H1 (cell line): ENCODE results near the gene CTF1. TPM values are rescaled to one million over a fixed set of nuclear protein-coding genes. Genes with fewer than 3 reads are reported as not detected.

ENCODE experiments used
- CTCF ChIA-PET: fragments of 300-600 bp; sonication (Branson Sonifier 250); formaldehyde crosslinking; loops from one replicate; lab custom pipeline; 2021; ENCODE audit not compliant: partially characterized antibody; lab: Charles Lee
- POLR2A ChIA-PET: fragments of 300-600 bp; sonication (Branson Sonifier 250); formaldehyde crosslinking; loops from one replicate; lab custom pipeline; 2021; ENCODE audit warnings: inconsistent platforms; ENCODE audit not compliant: partially characterized antibody; lab: Charles Lee
- DNase-seq, 2 experiments: peaks; one replicate each; pipeline versions ENCODE4 v3.0.0 to v3.0.0-alpha.2; 2010 to 2022; ENCODE audit warnings: low spot score in 2 of 2, low read depth in 1 of 2, mixed read lengths in 1 of 2
- FAIRE-seq: peaks from 2 replicates; lab custom pipeline; 2011; peaks lifted over from hg19 to GRCh38; lab: Jason Lieb, UNC
- H2AFZ ChIP-seq: 2 replicates; pipeline ENCODE4 v1.8.1; 2012; ENCODE audit warnings: low read length, inconsistent platforms
- H2AK5ac ChIP-seq: 2 replicates; pipeline ENCODE4 v1.6.1; 2013; ENCODE audit warnings: low read depth, low read length
- H2BK120ac ChIP-seq: replicated peaks from 2 replicates; pipeline ENCODE3; 2013; ENCODE audit warnings: low read depth, low read length, inconsistent platforms
- H2BK12ac ChIP-seq: 2 replicates; pipeline ENCODE4 v1.6.1; 2013; ENCODE audit warnings: low read depth, low read length
- H2BK15ac ChIP-seq: 2 replicates; pipeline ENCODE4 v1.6.1; 2013; ENCODE audit warnings: low read length
- H2BK20ac ChIP-seq: 2 replicates; pipeline ENCODE4 v1.6.1; 2013; ENCODE audit warnings: low read length
- H2BK5ac ChIP-seq: 2 replicates; pipeline ENCODE4 v1.6.1; 2013; ENCODE audit warnings: low read depth, low read length
- H3K14ac ChIP-seq: 2 replicates; pipeline ENCODE4 v1.6.1; 2013; ENCODE audit warnings: inconsistent platforms; ENCODE audit not compliant: insufficient read length
- H3K18ac ChIP-seq: 2 replicates; pipeline ENCODE4 v1.6.1; 2013; ENCODE audit warnings: low read length; ENCODE audit errors: extremely low read depth
- H3K23ac ChIP-seq: 2 replicates; pipeline ENCODE4 v1.6.1; 2013; ENCODE audit warnings: inconsistent platforms; ENCODE audit not compliant: insufficient read length
- H3K23me2 ChIP-seq: 2 replicates; pipeline ENCODE4 v1.6.1; 2013; ENCODE audit warnings: low read depth, low read length
- H3K27ac ChIP-seq: 2 replicates; pipeline ENCODE4 v1.6.1; 2011; ENCODE audit warnings: low read depth, low read length, inconsistent platforms
- H3K27me3 ChIP-seq, 4 experiments: replicated peaks in 1 of 4; 1 replicate in 1 of 4; 2 replicates in 3 of 4; pipeline versions ENCODE4 v1.6.1 to v1.8.1; 2011 to 2013; ENCODE audit warnings: low read length in 3 of 4, mild to moderate bottlenecking in 3 of 4, inconsistent platforms in 2 of 4, mixed read lengths in 2 of 4, moderate library complexity in 1 of 4; ENCODE audit not compliant: control insufficient read depth in 3 of 4, insufficient read depth in 3 of 4; ENCODE audit errors: extremely low read depth in 1 of 4
- H3K36me3 ChIP-seq, 4 experiments: 2 replicates each; pipeline versions ENCODE4 v1.6.1 to v1.8.1; 2011 to 2013; ENCODE audit warnings: mild to moderate bottlenecking in 4 of 4, low read length in 3 of 4, moderate library complexity in 2 of 4, control low read depth in 1 of 4, inconsistent platforms in 1 of 4; ENCODE audit not compliant: insufficient read depth in 4 of 4, control insufficient read depth in 2 of 4
- H3K4ac ChIP-seq: replicated peaks from 2 replicates; pipeline ENCODE3; 2013; ENCODE audit warnings: low read length, low read depth, mixed read lengths, inconsistent platforms; ENCODE audit not compliant: insufficient read length
- H3K4me1 ChIP-seq, 4 experiments: replicated peaks in 1 of 4; 1 replicate in 1 of 4; 2 replicates in 3 of 4; pipeline versions ENCODE4 v1.6.1 to v1.8.1; 2011 to 2013; ENCODE audit warnings: low read length in 3 of 4, inconsistent platforms in 2 of 4, mixed read lengths in 1 of 4; ENCODE audit not compliant: insufficient read depth in 4 of 4, control insufficient read depth in 3 of 4
- H3K4me2 ChIP-seq, 2 experiments: 2 replicates each; pipeline versions ENCODE4 v1.6.1 to v1.8.1; 2011 to 2013; ENCODE audit warnings: low read depth in 2 of 2, low read length in 2 of 2, control low read depth in 1 of 2, inconsistent platforms in 1 of 2, mild to moderate bottlenecking in 1 of 2; ENCODE audit not compliant: insufficient read depth in 1 of 2
- H3K4me3 ChIP-seq, 4 experiments: fragments of 200-600, 300-600 bp in 1 of 4; sonication (generic), shearing (Covaris generic), sonication (Bioruptor Twin) in 1 of 4; 2 replicates each; pipeline versions ENCODE4 v1.5.1 to v1.8.1; 2011 to 2016; ENCODE audit warnings: low read length in 4 of 4, low read depth in 3 of 4, control low read depth in 2 of 4, inconsistent platforms in 2 of 4, mild to moderate bottlenecking in 2 of 4, mixed read lengths in 1 of 4, moderate library complexity in 1 of 4; ENCODE audit not compliant: insufficient read depth in 2 of 4; ENCODE audit errors: extremely low read depth in 1 of 4
- H3K56ac ChIP-seq: replicated peaks from 2 replicates; pipeline ENCODE3; 2013; ENCODE audit warnings: low read depth, mild to moderate bottlenecking, mixed read lengths, low read length, inconsistent platforms; ENCODE audit not compliant: insufficient read length
- H3K79me1 ChIP-seq: 2 replicates; pipeline ENCODE4 v1.6.1; 2013; ENCODE audit warnings: low read depth, low read length, control low read depth
- H3K79me2 ChIP-seq, 2 experiments: 2 replicates each; pipeline versions ENCODE4 v1.6.1 to v1.8.1; 2012 to 2013; ENCODE audit warnings: low read length in 2 of 2, mild to moderate bottlenecking in 2 of 2, inconsistent platforms in 1 of 2; ENCODE audit not compliant: insufficient read depth in 2 of 2, control insufficient read depth in 1 of 2
- H3K9ac ChIP-seq, 4 experiments: replicated peaks in 1 of 4; 1 replicate in 1 of 4; 2 replicates in 3 of 4; pipeline versions ENCODE4 v1.6.1 to v1.8.1; 2011 to 2013; ENCODE audit warnings: low read depth in 3 of 4, low read length in 3 of 4, control low read depth in 2 of 4, mild to moderate bottlenecking in 2 of 4, moderate library complexity in 2 of 4, inconsistent platforms in 1 of 4; ENCODE audit errors: extremely low read depth in 1 of 4
- H3K9me3 ChIP-seq, 2 experiments: 2 replicates each; pipeline versions ENCODE4 v1.6.1 to v1.8.1; 2012 to 2013; ENCODE audit warnings: mild to moderate bottlenecking in 2 of 2, moderate library complexity in 2 of 2, control low read depth in 1 of 2, inconsistent platforms in 1 of 2, low read depth in 1 of 2, low read length in 1 of 2, mixed read lengths in 1 of 2; ENCODE audit not compliant: insufficient read depth in 2 of 2
- H4K20me1 ChIP-seq, 2 experiments: replicated peaks in 1 of 2; 2 replicates each; pipeline versions ENCODE3 to v1.8.1; 2011 to 2013; ENCODE audit warnings: inconsistent platforms in 2 of 2, low read length in 2 of 2, mild to moderate bottlenecking in 1 of 2; ENCODE audit not compliant: insufficient read depth in 2 of 2, control insufficient read depth in 1 of 2
- H4K5ac ChIP-seq: 2 replicates; pipeline ENCODE4 v1.6.1; 2013; ENCODE audit warnings: low read length, low read depth, mixed read lengths, inconsistent platforms; ENCODE audit not compliant: insufficient read length
- H4K8ac ChIP-seq: 2 replicates; pipeline ENCODE4 v1.8.0; 2013; ENCODE audit warnings: mild to moderate bottlenecking, moderate library complexity, low read length, inconsistent platforms; ENCODE audit not compliant: insufficient read depth; ENCODE audit errors: extremely low read depth
- H4K91ac ChIP-seq: replicated peaks from 2 replicates; pipeline ENCODE3; 2013; ENCODE audit warnings: low read length, mixed read lengths, inconsistent platforms; ENCODE audit not compliant: insufficient read length
- BCL11A ChIP-seq, 2 experiments: IDR thresholded peaks; one replicate each; pipeline ENCODE4 v1.6.1; 2011; ENCODE audit warnings: low read depth in 2 of 2, low read length in 2 of 2, mild to moderate bottlenecking in 2 of 2
- CBX5 ChIP-seq: fragments of 300-800, 300-1000 bp; sonication (generic); IDR thresholded peaks from 2 replicates; pipeline ENCODE4 v1.7.1; 2016; ENCODE audit warnings: antibody characterized with exemption, low read length, low read depth
- CBX8 ChIP-seq: fragments of 300-800, 300-1000 bp; sonication (generic); IDR thresholded peaks from 2 replicates; pipeline ENCODE4 v1.7.1; 2016; ENCODE audit warnings: low read depth, low read length, borderline replicate concordance
- KDM5A ChIP-seq: fragments of 200-600 bp; IDR thresholded peaks from 2 replicates; pipeline ENCODE4 v1.7.1; 2012; ENCODE audit warnings: mild to moderate bottlenecking, low read length, inconsistent platforms, mixed read lengths
- POLR2AphosphoS5 ChIP-seq: IDR thresholded peaks from 2 replicates; pipeline ENCODE4 v1.6.1; 2011; ENCODE audit warnings: low read depth, low read length
- RBBP5 ChIP-seq: IDR thresholded peaks from 2 replicates; pipeline ENCODE4 v1.7.1; 2012; ENCODE audit warnings: low read depth, mild to moderate bottlenecking, inconsistent platforms, low read length, moderate library complexity, borderline replicate concordance
- RFX5 ChIP-seq: IDR thresholded peaks from 2 replicates; pipeline ENCODE4 v1.6.1; 2011; ENCODE audit warnings: low read depth, low read length, improper control_type of control experiment, borderline replicate concordance
- SAP30 ChIP-seq: fragments of 300-600 bp; sonication (generic); IDR thresholded peaks from 2 replicates; pipeline ENCODE4 v1.7.1; 2012; ENCODE audit warnings: low read length, moderate library complexity, mild to moderate bottlenecking, inconsistent platforms; ENCODE audit not compliant: insufficient read depth, insufficient replicate concordance
- SIRT6 ChIP-seq: IDR thresholded peaks from one replicate; pipeline ENCODE4 v1.7.1; 2012; ENCODE audit warnings: low read length, inconsistent platforms
- SP4 ChIP-seq: IDR thresholded peaks from 2 replicates; pipeline ENCODE4 v1.6.1; 2012; ENCODE audit warnings: low read length, inconsistent platforms
- TAF7 ChIP-seq: optimal IDR thresholded peaks from 2 replicates; pipeline ENCODE3; 2011; ENCODE audit warnings: low read depth, mild to moderate bottlenecking, inconsistent platforms, low read length, moderate library complexity, borderline replicate concordance
- TEAD4 ChIP-seq: IDR thresholded peaks from 2 replicates; pipeline ENCODE4 v1.6.1; 2012; ENCODE audit warnings: low read depth, low read length, inconsistent platforms, mixed read lengths
- WGBS, 2 experiments: shearing (Covaris generic) in 1 of 2; methylation state at CpG; one replicate each; pipeline versions ENCODE4 v1.1.6 to v1.1.7; 2013 to 2015; ENCODE audit warnings: low lambda C conversion rate in 2 of 2, mixed read lengths in 2 of 2, inconsistent platforms in 1 of 2, low coverage in 1 of 2, missing lambda C conversion rate in 1 of 2; ENCODE audit not compliant: insufficient replicate concordance in 2 of 2, insufficient coverage in 1 of 2, insufficient read length in 1 of 2; ENCODE audit errors: extremely low coverage in 1 of 2, missing lambda C conversion rate in 1 of 2; 5-methylcytosine and 5-hydroxymethylcytosine counted together
- polyA plus RNA-seq, 7 experiments: library from polyadenylated mRNA; depleted of rRNA in 3 of 7; stranded (reverse) in 5 of 7; unstranded in 2 of 7; fragments of >200 nt in 5 of 7; fragments of 200-250 nt in 2 of 7; gene quantifications; 1 replicate in 5 of 7; 2 replicates in 1 of 7; 4 replicates in 1 of 7; pipeline versions ENCODE4 v1.2.1 to v1.2.3, GENCODE V29; 2011 to 2013; ENCODE audit warnings: missing spikeins in 2 of 7, mixed read lengths in 2 of 7
- total RNA-seq: library from RNA; stranded (reverse); fragmentation: NEBNext Ultra II Directional; extraction: Animal tissue kit (Norgen Biotek cat#: 25700); gene quantifications from 2 replicates; pipeline ENCODE4 v1.2.1, GENCODE V29; 2021

Gene CTF1
- total and polyA plus RNA-seq, 2 of the 8 experiments (the other 6 are each of a cell fraction or from before 2014, with no cell fraction given) = 0.97 to 3.4 TPM

DNA sequence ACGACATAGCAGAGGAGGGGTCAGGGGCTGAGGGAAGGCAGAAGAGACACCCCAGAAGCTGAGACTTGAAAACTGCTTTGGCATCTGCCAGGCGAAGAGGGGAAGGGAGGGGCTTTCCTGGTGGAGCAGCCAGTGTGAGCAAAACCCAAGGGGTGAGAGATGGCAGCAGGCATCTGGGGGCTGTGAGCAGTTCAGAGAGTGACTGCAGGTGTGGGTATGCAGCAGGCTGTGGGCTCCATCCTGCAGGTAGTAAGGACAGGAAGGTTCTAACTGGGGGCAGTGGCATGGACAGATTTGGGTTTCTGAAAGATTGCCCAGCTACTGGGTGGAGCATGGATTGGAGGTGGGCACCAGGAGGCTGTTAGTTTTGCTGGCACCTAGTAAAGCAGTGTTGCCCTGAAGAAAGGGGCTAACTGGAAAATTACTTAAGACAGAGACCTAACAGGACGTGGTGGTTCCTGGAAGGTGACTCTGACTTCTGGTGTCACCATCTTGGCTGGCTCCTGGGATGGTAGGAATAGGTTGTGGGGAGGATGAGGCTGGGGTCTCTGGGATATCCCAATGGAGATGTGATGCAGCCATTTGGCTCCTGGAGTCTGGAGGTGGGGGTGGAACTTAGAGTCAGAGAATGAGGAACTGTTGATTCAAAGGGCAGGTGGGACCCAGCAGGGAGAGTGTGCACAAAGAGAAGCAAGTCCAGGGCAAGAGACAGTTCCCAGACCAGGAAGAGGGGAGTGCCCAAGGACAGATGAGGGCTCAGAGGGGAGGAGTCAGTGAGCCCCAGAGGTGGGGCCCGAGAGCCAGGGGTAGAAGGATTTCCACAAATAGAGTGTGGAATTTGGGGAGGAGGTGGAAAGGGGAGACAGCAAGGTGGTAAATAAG, 13.7 kb upstream of the CTF1 start:
- H2BK120ac ChIP-seq = no peak overlapping the region
- H4K20me1 ChIP-seq = peaks cover 5 to 6% of the 10 kb centered on the region in 2 experiments
- H2AFZ ChIP-seq = no peak overlapping the region
- CTCF ChIA-PET = interaction anchor here (0.6 to 1.5 kb wide), 2 partner anchors 38 to 1607 kb away, joined by 3 to 7 read pairs; no protein-coding TSS in a partner anchor
- DNase-seq = no peak
- no peak overlapping the region for H3K4ac ChIP-seq
- H3K14ac ChIP-seq = no peak overlapping the region
- POLR2A ChIA-PET = interaction anchor here (4.5 kb wide), 1 partner anchor 10 kb away, joined by 25 read pairs; the partner anchor contains the start of gene BCL7C
- H3K23me2 ChIP-seq = no peaks in the 10 kb centered on the region
- H2AK5ac ChIP-seq = no peak overlapping the region
- no peaks in the 10 kb centered on the region; a peak in 1 of 8 replicates for H3K36me3 ChIP-seq
- no peak overlapping the region for H3K27ac ChIP-seq
- H4K91ac ChIP-seq = no peak overlapping the region
- 81% methylated on average over 4 of the region's 4 CpGs; no CpG with 5 or more reads in 1 of the 2 experiments for WGBS, 2 experiments
- H3K27me3 ChIP-seq = no peaks in the 10 kb centered on the region
- H3K9me3 ChIP-seq = no peaks in the 10 kb centered on the region
- FAIRE-seq = no peak
- H2BK15ac ChIP-seq = no peak overlapping the region
- no peak overlapping the region for H2BK12ac ChIP-seq
- H2BK5ac ChIP-seq = no peak overlapping the region
- H2BK20ac ChIP-seq = no peak overlapping the region
- no peak overlapping the region; the same call in 1 of the 2 replicates for H4K8ac ChIP-seq
- no peak overlapping the region for H3K4me3 ChIP-seq
- no peak overlapping the region for H3K4me2 ChIP-seq
- no peak overlapping the region for H4K5ac ChIP-seq
- no peaks in the 10 kb centered on the region for H3K79me1 ChIP-seq
- no peak overlapping the region for H3K23ac ChIP-seq
- no peaks in the 10 kb centered on the region for H3K79me2 ChIP-seq
- H3K18ac ChIP-seq = no peak overlapping the region
- H3K4me1 ChIP-seq = no peaks in the 10 kb centered on the region
- no peak overlapping the region for H3K9ac ChIP-seq
- no peak overlapping the region for H3K56ac ChIP-seq
- TF ChIP-seq TEAD4 = no peak
- no peak for TF ChIP-seq KDM5A
- TF ChIP-seq RBBP5 = no peak
- no peak for TF ChIP-seq TAF7
- no peak for TF ChIP-seq BCL11A (IDR thresholded peaks at IDR 0.05; ENCODE audit: low read depth in 2 of 2, low read length in 2 of 2)
- TF ChIP-seq POLR2AphosphoS5 = no peak
- no peak for TF ChIP-seq SP4
- TF ChIP-seq RFX5 = no peak
- no peak for TF ChIP-seq CBX5
- TF ChIP-seq SAP30 = no peak
- TF ChIP-seq SIRT6 = no peak
- no peak for TF ChIP-seq CBX8
